Chondrocyte (in vitro differentiated cells): ENCODE measurements around the gene ALPP. TPM values are rescaled to one million over a fixed set of nuclear protein-coding genes. Genes with fewer than 3 reads are reported as not detected.
"Not testable (repeated sequence)": the region's sequence is repeated elsewhere in the genome, so short reads cannot be mapped to it uniquely, and the experiment has no call there.

Source experiments
- DNase-seq: peaks from one replicate; pipeline ENCODE4 v3.0.0; 2021; ENCODE audit warnings: mixed read lengths, low spot score
- H3K27ac Mint-ChIP-seq: one replicate; pipeline ENCODE4 v1.8.0; 2021; ENCODE audit warnings: mild to moderate bottlenecking, moderate library complexity, mixed read lengths; ENCODE audit not compliant: unreplicated experiment
- H3K27me3 Mint-ChIP-seq: 2 replicates; pipeline ENCODE4 v1.8.0; 2021; ENCODE audit warnings: low read depth, mixed read lengths
- H3K36me3 Mint-ChIP-seq: 2 replicates; pipeline ENCODE4 v1.8.0; 2021; ENCODE audit warnings: low read depth, mixed read lengths
- H3K4me1 Mint-ChIP-seq: 2 replicates; pipeline ENCODE4 v1.8.0; 2021; ENCODE audit warnings: low read depth, mild to moderate bottlenecking, mixed read lengths
- H3K4me3 Mint-ChIP-seq: one replicate; pipeline ENCODE4 v1.8.0; 2021; ENCODE audit warnings: mild to moderate bottlenecking, moderate library complexity, mixed read lengths; ENCODE audit not compliant: unreplicated experiment
- H3K9me3 Mint-ChIP-seq: 2 replicates; pipeline ENCODE4 v1.8.0; 2021; ENCODE audit warnings: low read depth, mixed read lengths
- CTCF ChIP-seq: fragments of 200-600 bp; sonication (generic); IDR thresholded peaks from 2 replicates; pipeline ENCODE4 v1.5.0; 2021; ENCODE audit warnings: antibody characterized with exemption, mild to moderate bottlenecking, moderate library complexity
- total RNA-seq: library from RNA; stranded (reverse); gene quantifications from 3 replicates; pipeline ENCODE4 v1.2.1, GENCODE V29; 2021

ALPP gene
- total RNA-seq, 1 donor from 2014 or later: not detected

DNA sequence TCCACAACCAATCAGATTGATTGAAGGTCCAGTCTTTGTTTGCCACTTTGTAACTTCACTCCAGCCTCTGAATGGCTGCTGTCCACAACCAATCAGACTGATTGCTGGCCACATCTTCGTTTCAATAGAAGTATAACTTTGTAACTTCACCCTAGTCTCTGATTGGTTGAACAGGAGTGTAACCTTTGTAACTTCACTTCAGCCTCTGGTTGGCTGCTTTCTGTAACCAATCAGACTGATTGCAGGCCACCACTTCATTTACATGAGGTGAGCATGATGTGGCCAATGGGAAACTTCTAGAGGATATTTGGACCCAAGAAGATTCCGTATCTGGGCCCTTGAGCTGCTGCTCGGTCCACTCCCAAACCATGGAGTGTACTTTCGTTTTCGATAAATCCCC lies 16.9 kb upstream of the ALPP start:
- Mint-ChIP-seq H3K9me3 (peaks cover 2% of the 10 kb centered on the region), H3K27me3 (peaks cover 5% of the 10 kb centered on the region), H3K4me3 (no peak overlapping the region), H3K4me1 (peaks cover 9% of the 10 kb centered on the region), H3K36me3 (peaks cover 2% of the 10 kb centered on the region), H3K27ac (no peak overlapping the region)
- TF ChIP-seq CTCF: no peak
- no peak for DNase-seq

DNA sequence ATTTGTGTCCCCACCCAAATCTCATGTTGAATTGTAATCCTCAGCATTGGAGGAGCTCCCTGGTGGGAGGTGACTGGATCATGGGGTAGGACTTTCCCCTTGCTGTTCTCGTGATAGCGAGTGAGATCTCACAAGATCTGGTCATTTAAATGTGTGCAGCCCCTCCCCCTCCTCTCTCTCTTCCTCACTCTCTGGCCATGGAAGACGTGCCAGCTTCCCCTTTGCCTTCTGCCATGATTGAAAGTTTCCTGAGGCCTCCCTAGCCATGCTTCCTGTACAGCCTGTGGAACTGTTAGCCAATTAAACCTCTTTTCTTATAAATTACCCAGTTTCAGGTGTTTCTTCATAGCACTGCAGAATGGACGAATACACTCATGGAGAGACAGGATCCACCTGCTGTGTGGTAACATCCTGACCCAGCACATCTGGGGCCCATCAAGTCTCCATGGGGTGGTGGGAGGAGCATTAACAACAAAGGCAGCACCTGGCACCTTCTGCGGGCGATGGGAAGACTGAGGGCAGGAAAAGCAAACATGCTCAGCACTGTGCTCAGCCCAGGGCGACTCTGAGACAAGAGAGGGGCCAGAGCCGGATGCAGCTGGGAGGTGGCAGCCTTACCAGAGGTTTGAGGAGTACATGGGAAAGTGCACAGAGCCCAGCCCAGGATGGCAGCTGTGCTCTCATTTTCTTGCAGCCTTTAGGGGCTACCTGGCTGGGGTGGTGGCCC lies 16.2 kb upstream of the ALPP start:
- Mint-ChIP-seq H3K27ac (no peak overlapping the region), H3K27me3 (peaks cover 2% of the 10 kb centered on the region), H3K9me3 (no peaks in the 10 kb centered on the region), H3K4me1 (peaks cover 9% of the 10 kb centered on the region), H3K4me3 (no peak overlapping the region), H3K36me3 (peaks cover 2% of the 10 kb centered on the region)
- DNase-seq: peak; percentile 72
- no peak for TF ChIP-seq CTCF

DNA sequence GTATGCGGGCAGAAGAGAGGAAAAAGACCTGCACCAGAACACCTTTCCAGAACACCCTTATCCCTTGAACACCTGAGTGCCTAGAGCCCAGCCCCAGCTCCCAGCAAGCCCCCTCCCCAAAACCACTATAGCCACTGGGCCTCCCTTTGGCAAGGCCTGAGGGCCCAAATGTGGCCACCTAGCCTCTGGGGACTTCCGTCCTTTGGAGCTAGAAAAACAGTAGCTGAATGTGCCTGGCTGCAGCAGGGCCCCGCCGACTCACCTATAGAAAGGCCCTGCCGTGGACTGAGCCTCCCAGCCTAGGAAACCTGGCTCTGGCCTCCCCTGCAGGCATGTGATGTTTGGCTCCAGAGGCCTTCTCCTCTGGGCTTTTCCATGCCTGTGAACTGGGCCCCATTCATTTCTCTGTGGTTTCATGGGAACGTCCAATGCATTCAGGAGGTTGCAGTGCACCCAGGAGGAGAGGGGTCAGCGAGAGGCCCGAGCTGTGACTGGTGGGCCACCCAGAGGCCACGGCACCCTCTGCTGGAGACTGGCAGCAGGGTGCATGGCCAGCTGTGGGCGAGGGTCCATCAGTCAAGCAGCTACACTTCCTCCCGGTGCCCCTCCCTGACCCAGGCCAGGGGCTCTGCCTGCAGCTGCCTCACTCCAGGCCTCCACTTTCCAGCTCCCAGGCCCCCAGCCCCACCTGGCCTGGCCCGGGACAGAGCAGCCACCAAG lies 15.3 kb upstream of the ALPP start:
- DNase-seq: peak; percentile 64
- not testable (repeated sequence) for H3K9me3 Mint-ChIP-seq, H3K4me3 Mint-ChIP-seq, H3K4me1 Mint-ChIP-seq, H3K27ac Mint-ChIP-seq, H3K27me3 Mint-ChIP-seq, H3K36me3 Mint-ChIP-seq
- peak; percentile 17 for TF ChIP-seq CTCF

GRCh38 chr2:232363784-232364615 lies 14.6 kb upstream of the ALPP start:
- Mint-ChIP-seq H3K27ac (peak overlapping the region; percentile 57), H3K36me3 (peaks cover 2% of the 10 kb centered on the region)
- DNase-seq: peak; percentile 58

DNA sequence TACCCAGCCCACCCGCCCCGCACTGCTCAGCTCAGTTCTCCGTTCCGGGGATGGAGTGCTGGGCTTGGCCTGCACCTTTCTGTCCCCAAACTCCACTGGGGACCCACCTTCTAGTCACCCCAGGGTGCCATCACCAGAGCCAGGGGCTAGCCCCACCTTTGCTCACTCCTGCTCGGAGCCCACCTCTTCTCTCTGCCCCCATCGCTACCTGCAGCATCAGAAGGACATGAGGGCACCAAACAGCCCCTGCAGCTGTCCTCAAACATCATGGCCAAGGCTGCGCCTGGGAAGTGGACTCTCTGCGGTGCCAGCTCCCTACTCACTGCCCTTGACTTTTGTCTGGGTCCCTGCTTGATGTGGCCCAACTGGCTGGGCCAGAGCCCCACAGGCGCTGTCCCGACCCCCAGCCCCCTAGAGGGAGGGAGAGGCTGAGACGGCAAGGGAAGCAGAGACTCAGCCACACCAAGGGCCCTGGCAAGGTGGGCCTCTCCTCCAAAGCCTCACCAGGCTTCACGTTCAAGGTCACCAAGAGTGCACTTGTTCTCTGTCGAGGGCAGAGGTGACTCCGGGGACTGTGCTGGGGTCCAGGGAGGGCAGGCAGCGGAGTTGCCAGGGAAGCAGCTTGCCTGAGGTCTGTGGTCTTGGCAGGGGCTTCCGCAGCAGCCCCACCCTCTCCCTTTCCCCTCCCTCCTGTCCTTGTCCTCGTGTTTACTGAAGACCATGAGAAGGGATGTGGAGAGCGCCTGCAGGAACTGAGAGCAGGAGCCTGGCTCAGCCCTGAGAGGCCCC lies 13.6 kb upstream of the ALPP start:
- H3K4me1 Mint-ChIP-seq, H3K4me3 Mint-ChIP-seq, H3K27ac Mint-ChIP-seq, H3K36me3 Mint-ChIP-seq, H3K9me3 Mint-ChIP-seq, H3K27me3 Mint-ChIP-seq: not testable (repeated sequence)
- DNase-seq: peak; percentile 77

More at GRCh38 chr2:232363784-232364615, 14.6 kb upstream of the ALPP start:
- Mint-ChIP-seq H3K27me3 (no peaks in the 10 kb centered on the region), H3K9me3 (no peaks in the 10 kb centered on the region), H3K4me3 (no peak overlapping the region), H3K4me1 (peaks cover 9% of the 10 kb centered on the region)
- peak; percentile 6 for TF ChIP-seq CTCF
